HG02973 (cell line): ENCODE data around the gene SULF2.
A peak's percentile ranks its signal among the peaks of the same experiment; 100 is the strongest.

Experiments used
- ATAC-seq: cut with Tn5 transposase; IDR thresholded peaks from one replicate; pipeline ENCODE4 v1.9.1; 2021; ENCODE audit warnings: moderate library complexity; ENCODE audit not compliant: unreplicated experiment

SULF2 gene

DNA sequence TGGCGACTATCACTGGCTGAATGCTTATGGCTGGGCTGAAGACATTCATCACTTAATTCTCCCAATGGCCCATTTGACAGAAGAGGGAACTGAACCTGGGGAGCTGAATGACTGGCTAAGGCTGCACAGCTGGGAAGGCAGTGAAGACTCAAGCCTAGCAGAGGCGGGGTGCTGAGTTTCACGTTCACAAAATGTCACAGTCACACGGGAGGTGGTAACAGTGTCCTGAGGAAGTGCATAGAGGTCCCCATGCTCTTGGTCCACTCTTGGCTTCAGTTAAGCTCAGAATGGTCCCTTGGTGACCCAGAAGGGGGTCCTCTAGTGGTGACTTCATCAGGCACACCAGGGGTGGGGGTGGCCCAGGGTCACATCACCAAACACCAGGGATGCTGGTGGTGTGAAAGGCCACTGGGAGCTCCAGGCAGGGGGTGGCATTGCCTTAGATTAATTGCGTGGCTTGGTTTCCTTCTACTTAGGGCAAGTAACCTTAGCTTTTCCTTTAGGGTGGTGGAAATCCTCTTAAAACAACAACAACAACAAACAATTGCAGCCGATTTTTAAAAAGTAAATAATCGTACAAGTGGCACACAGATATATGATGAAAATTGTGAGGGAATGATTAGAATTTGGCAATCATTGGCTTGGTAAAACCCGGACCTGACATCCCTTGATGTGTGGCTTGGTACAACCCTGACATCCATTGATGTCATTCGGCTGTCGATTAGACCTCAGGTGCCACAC, 45.0 kb downstream of the SULF2 start:
- ATAC-seq = no peak

DNA sequence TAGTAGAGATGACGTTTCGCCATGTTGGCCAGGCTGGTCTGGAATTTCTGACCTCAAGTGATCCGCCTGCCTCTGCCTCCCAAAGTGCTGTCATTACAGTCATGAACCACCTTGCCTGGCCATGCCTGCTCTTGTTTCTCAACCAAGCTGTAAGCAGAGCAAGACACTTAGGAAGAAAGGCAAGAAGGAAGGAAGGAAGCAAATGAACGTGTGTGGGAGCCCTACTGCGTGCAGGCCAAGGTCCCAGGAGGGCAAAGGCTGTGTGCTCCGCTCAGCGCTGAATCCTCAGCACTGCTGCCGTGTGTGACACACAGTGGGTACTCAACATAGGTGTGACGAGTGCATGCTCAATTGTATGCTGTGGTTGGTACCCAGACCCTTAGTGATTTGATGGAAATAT, 47.4 kb downstream of the SULF2 start:
- no peak for ATAC-seq

GRCh38 chr20:47736570-47737152, 48.6 kb downstream of the SULF2 start:
- no peak for ATAC-seq

DNA sequence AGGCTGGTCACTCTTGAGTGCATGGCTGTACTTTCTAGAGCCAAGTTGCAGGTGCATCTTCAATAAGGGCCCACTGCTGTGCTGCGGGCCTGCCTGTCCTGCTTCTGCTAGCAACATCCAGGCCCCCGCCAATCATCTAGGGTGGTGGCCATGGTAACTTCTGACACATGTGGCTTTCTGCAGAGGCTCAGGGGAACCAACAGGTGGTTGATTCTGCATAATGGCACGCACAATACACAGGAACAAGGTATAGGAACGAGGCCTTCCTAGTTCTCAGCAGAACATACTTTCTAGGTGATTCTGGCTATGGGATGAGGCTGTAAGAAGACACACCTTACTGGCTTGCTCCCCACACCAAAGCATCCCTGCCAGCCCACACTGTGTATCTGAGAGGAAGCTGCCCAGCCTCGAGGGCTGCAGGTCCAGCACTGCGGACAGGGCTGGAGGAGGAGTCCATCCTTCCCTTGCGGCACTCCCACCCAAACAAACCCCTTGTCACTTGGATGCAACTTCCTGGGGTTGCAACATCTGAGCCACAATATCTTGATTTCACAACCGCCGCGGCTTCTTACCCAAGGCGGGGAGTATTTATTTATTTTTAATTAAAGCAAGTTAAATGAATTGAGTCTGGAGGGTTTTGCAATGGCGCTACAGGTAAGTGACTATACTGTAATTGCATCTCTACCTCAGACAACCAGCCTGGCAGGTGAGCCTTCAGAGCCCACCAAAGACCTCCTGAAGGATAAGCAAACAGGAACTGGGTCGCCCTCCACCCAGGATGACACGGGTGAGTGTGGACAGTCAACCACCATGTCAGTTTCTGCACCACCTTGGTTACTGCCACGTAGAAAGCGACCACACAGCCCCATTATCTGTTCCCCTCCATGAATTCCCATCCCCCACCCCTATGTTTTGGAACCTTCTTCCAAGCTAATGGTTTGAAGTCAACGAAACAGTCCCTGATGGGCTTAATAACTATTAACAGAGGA, 49.6 kb downstream of the SULF2 start:
- ATAC-seq = no peak

GRCh38 chr20:47734870-47735269, 50.4 kb downstream of the SULF2 start:
- ATAC-seq = no peak

DNA sequence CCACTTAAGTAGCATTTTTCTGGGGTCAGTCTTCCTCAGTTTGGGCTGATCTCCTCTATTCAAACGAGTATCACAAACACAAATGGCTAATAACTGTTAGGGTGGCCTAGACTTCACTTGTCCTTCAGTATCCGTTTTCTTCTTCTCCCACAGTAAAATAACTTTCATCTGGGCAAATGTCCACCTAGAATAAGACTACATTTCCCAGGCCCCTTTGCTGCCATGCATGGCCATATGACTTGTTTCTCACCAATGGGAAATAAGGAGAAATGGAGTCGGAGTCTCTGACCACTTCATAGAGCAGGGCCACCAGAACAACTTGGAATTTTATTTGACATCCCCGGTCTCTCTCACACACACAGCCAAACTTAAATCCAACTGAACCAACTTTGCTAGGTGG, 51.4 kb downstream of the SULF2 start:
- no peak for ATAC-seq

DNA sequence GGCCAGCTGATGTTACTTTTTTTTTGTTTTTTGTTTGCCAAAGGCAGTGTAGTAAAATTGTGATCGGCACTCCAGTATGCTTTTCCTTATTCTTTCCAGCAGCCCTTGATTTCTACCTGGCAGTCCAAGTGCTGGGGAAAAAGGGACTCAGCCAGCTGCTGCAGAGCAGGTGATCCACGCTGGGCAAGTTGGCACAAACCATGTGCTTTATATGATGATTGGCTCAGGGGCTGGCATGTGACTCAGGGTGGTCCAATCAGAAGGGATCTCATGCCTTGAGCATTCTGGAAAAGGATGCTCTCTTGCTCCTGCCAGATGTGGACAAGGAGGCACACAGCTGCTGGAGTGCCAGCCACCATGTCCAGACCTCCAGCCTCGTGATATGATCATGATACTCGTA, 54.5 kb downstream of the SULF2 start:
- no peak for ATAC-seq

DNA sequence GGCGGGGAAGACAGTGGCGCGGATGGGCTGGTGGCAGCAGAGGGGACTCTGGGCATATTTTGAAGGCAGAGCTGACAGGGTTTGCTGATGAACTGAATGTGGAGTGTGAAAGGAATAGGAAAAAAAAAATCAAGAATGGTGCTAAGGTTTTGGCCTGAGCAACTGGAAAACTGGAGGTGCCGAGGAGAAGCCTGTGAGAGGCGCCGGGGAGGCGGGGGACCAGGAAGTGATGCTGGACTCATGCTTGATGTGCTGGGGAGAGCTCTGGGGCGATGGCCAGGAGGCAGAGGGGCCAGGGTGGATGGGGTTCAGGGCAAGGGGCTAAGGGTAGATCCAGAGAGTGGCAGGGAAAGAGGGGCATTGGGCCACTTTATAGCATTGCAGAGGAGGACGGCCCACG, 55.8 kb downstream of the SULF2 start:
- ATAC-seq = no peak

- no peak for ATAC-seq
Measured at GRCh38 chr20:47727909-47728361, 57.3 kb downstream of the SULF2 start.

DNA sequence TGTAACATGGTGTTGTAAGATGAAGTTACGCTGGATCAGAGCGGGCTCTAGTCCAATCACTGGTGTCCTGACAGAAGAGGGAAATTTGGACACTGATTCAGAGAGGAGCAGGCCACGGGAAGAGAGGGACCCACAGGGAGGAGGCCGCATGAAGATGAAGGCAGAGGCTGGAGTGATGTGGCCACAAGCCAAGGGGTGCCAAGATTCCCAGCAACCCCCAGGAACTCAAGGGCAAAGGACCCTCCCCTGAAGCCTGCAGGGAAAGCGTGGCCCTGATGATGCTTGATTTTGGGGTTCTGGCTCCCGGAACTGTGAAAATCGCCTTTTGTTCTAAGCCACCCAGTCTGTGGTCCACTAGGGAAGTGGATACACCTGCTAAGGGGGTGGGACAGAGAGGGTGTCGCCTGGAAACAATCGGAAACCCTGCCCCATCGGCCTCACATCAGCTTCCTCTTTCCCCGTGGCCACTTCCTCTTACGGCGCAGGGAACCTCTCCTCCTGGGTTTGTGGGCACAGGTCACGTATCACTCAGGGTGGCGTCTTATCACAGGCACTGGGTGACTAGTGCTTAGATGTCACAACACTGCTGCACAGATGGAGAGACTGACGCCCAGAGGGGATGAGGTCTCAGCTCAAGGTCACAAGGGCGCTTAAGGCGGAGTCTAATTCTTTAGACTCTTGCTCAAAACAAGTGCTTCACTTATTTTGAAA, 58.0 kb downstream of the SULF2 start:
- ATAC-seq = peak; percentile 58

GRCh38 chr20:47726632-47727031, 58.6 kb downstream of the SULF2 start:
- no peak for ATAC-seq

- ATAC-seq = no peak
Measured at GRCh38 chr20:47725248-47725973, 59.9 kb downstream of the SULF2 start.

- ATAC-seq = no peak
Measured at GRCh38 chr20:47724910-47725247, 60.4 kb downstream of the SULF2 start.

GRCh38 chr20:47724396-47724795, 60.9 kb downstream of the SULF2 start:
- no peak for ATAC-seq

GRCh38 chr20:47723322-47723721, 62.0 kb downstream of the SULF2 start:
- ATAC-seq = no peak

DNA sequence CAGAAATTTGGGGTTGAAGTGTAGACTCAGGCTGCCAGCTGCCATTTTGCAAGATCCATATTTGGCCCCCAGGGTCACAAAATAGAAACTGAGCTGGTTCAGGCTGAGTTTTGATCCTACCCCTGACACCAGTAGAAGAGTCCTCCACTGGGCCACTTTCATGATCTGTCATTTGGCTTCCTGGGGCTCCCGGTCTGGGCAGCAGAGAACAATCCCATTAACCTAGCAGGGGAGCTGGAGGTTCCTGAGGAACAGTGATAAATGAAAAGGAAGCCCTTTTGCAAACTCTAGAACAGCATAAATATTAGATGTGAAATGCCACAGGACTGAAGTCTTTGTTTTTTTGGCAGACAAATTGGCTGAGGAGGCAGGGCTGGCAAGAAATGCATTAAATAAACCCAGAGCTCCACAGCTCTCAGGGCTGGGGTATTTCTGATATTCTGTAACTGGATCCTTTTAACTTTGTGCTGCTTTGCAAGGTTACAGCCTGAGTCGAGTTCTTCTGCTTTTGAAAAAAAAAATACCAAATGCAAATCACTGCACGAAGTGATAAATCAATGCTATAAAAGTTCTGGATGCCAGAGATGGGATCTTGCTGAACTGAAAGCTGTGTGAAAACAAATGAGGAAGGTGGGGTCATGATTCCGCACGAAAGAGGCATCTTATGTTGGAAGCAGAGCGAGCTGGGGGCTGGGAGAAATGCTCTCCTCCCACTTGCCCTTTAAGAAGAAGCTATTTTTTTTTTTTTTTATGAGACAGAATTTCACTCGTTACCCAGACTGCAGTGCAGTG, 64.4 kb downstream of the SULF2 start:
- no peak for ATAC-seq

DNA sequence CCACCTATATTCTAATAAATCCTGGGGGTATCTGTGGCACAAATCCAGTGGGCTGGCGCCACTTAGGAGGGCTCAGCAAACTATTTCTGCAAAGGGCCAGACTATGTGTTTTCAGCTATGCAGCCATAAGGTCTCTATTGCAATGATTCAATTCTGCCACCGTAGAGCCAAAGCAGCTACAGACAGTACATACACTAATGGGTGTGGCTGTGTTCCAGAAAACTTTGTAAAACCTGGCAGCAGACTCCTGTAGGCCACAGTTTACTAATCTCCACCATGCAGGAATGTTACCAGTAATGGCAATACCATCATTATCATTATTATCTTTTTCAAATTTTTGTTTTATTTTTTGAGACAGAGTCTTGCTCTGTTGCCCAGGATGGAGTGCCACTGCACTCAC, 65.7 kb downstream of the SULF2 start:
- no peak for ATAC-seq

GRCh38 chr20:47719211-47719610, 66.1 kb downstream of the SULF2 start:
- no peak for ATAC-seq

- ATAC-seq = no peak
Measured at GRCh38 chr20:47718398-47718797, 66.9 kb downstream of the SULF2 start.

- ATAC-seq = no peak
Measured at GRCh38 chr20:47717421-47717820, 67.9 kb downstream of the SULF2 start.
